Measurements from ENCODE around the gene MARF1. TPM values are rescaled to one million over a fixed set of nuclear protein-coding genes. Genes with fewer than 3 reads are reported as not detected.

Gene MARF1
- total and polyA plus RNA-seq, 9 of the 15 experiments (the other 6 are each of a cell fraction or from before 2014, with no cell fraction given), result 4.7 to 33.2 (median 11.7) TPM

DNA sequence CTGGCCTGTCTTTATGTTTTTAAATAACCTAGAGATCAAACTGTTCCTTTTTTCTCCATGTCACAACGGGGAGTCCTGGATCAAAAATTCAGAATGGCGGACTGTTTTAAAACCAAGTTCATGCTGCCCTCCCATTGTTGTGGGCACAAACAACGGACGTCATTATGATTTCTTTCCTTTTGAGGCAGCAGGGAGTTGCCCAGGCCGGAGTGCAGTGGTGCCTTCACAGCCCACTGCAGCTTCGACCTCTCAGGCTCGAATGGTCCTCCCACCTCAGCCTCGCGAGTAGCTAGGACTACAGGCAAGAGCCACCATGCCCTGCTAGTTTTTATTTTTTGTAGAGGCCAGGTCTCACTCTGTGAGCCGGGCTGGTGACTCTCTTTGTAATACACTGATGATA lies 33.6 kb upstream of the MARF1 start:
- WGBS (ENCODE audit: insufficient coverage, low coverage, missing lambda C conversion rate), result 91% methylated on average over 10 of the region's 10 CpGs
- no peaks in the 10 kb centered on the region for H4K20me1 ChIP-seq (replicated peaks; ENCODE audit: control insufficient read depth, insufficient read depth, low read length)
- H3K4me2 ChIP-seq (ENCODE audit: insufficient read depth, low read length), result no peak overlapping the region
- no peaks in the 10 kb centered on the region for H3K79me2 ChIP-seq (ENCODE audit: control insufficient read depth, insufficient read depth, low read length)
- H3K4me3 ChIP-seq, result no peak overlapping the region
- intact Hi-C loops (cut with micrococcal nuclease) (no loop called here), in situ Hi-C loops (cut with MboI) (no loop called here)
- no peak for ATAC-seq
- peaks cover 56% of the 10 kb centered on the region; the same call in 2 of the 3 replicates for H3K36me3 ChIP-seq (ENCODE audit: control insufficient read depth, insufficient read depth, low read length)
- no peaks in the 10 kb centered on the region for H3K9me3 ChIP-seq (replicated peaks; ENCODE audit: control insufficient read depth, insufficient read depth, low read depth, low read length)
- POLR2A ChIA-PET, result no interaction called here
- no peak for DNase-seq (ENCODE audit: extremely low read depth in 1 of 4, low spot score in 3 of 4)
- BruUV-seq (replicated peaks), result no TSS peak
- no peak overlapping the region for H3K27ac ChIP-seq (ENCODE audit: extremely low read depth, low read depth, low read length)
- no peak for TF ChIP-seq SRSF1 (IDR thresholded peaks at IDR 0.05; ENCODE audit: low read depth, low read length)
- TF ChIP-seq, protein P1, sequence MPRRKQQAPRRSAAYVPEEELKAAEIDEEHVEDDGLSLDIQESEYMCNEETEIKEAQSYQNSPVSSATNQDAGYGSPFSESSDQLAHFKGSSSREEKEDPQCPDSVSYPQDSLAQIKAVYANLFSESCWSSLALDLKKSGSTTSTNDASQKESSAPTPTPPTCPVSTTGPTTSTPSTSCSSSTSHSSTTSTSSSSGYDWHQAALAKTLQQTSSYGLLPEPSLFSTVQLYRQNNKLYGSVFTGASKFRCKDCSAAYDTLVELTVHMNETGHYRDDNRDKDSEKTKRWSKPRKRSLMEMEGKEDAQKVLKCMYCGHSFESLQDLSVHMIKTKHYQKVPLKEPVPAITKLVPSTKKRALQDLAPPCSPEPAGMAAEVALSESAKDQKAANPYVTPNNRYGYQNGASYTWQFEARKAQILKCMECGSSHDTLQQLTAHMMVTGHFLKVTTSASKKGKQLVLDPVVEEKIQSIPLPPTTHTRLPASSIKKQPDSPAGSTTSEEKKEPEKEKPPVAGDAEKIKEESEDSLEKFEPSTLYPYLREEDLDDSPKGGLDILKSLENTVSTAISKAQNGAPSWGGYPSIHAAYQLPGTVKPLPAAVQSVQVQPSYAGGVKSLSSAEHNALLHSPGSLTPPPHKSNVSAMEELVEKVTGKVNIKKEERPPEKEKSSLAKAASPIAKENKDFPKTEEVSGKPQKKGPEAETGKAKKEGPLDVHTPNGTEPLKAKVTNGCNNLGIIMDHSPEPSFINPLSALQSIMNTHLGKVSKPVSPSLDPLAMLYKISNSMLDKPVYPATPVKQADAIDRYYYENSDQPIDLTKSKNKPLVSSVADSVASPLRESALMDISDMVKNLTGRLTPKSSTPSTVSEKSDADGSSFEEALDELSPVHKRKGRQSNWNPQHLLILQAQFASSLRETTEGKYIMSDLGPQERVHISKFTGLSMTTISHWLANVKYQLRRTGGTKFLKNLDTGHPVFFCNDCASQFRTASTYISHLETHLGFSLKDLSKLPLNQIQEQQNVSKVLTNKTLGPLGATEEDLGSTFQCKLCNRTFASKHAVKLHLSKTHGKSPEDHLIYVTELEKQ (CRISPR knock-in tag; IDR thresholded peaks at IDR 0.05), result no peak
- no peak for TF ChIP-seq ZNF274 (IDR thresholded peaks at IDR 0.05; ENCODE audit: borderline replicate concordance, low read depth, low read length)
- TF ChIP-seq ARNT (IDR thresholded peaks at IDR 0.05), result no peak
- TF ChIP-seq TRIM24 (IDR thresholded peaks at IDR 0.05), result no peak
- TF ChIP-seq SMAD1 (IDR thresholded peaks at IDR 0.05; ENCODE audit: low read depth, low read length, partially characterized antibody), result no peak
- no peak for TF ChIP-seq ZBTB5 (IDR thresholded peaks at IDR 0.05)
- TF ChIP-seq KDM2B (CRISPR knock-in tag; IDR thresholded peaks at IDR 0.05), result no peak
- TF ChIP-seq LARP7 (IDR thresholded peaks at IDR 0.05), result no peak
- TF ChIP-seq BDP1 (IDR thresholded peaks at IDR 0.05; ENCODE audit: insufficient read depth, insufficient read length), result no peak
- TF ChIP-seq ZSCAN32 (CRISPR knock-in tag; IDR thresholded peaks at IDR 0.05), result no peak
- no peak for TF ChIP-seq SMARCE1 (IDR thresholded peaks at IDR 0.05)
- no peak for TF ChIP-seq TGIF2 (CRISPR knock-in tag; IDR thresholded peaks at IDR 0.05)
- TF ChIP-seq FOXA1 (IDR thresholded peaks at IDR 0.05; ENCODE audit: borderline replicate concordance), result no peak
- TF ChIP-seq NCOA2 (IDR thresholded peaks at IDR 0.05; ENCODE audit: partially characterized antibody in 2 of 2), result no peak
- no peak for TF ChIP-seq TAF7 (tag; IDR thresholded peaks at IDR 0.05)
- no peak for TF ChIP-seq RNF2 (IDR thresholded peaks at IDR 0.05)
- TF ChIP-seq HIVEP1 (CRISPR knock-in tag; IDR thresholded peaks at IDR 0.05), result no peak
- TF ChIP-seq, protein P2, sequence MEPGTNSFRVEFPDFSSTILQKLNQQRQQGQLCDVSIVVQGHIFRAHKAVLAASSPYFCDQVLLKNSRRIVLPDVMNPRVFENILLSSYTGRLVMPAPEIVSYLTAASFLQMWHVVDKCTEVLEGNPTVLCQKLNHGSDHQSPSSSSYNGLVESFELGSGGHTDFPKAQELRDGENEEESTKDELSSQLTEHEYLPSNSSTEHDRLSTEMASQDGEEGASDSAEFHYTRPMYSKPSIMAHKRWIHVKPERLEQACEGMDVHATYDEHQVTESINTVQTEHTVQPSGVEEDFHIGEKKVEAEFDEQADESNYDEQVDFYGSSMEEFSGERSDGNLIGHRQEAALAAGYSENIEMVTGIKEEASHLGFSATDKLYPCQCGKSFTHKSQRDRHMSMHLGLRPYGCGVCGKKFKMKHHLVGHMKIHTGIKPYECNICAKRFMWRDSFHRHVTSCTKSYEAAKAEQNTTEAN (CRISPR knock-in tag; IDR thresholded peaks at IDR 0.05), result no peak
- FAIRE-seq, result no peak
- H3K27me3 ChIP-seq (ENCODE audit: control insufficient read depth in 2 of 2, insufficient read depth in 2 of 2, low read length in 2 of 2), result no peaks in the 10 kb centered on the region
- no peak overlapping the region for H2AFZ ChIP-seq (ENCODE audit: low read depth, low read length)
- H3K4me1 ChIP-seq (replicated peaks in 1 of 2; ENCODE audit: control insufficient read depth in 2 of 2, insufficient read depth in 2 of 2, low read length in 2 of 2), result no peaks in the 10 kb centered on the region
- CTCF ChIA-PET (ENCODE audit: low intra/inter-chr PET ratio), result no interaction called here
- H3K9ac ChIP-seq (ENCODE audit: insufficient read depth in 1 of 2, low read depth in 2 of 2, low read length in 2 of 2), result no peak overlapping the region; a peak in 1 of 4 replicates
- no peaks in the 10 kb centered on the region for H3K9me1 ChIP-seq (ENCODE audit: control insufficient read depth, insufficient read depth, low read length)
